Activated T-helper 1 cell treated with anti-CD3 and anti-CD28 coated beads, Interleukin-12 subunit alpha, Interleukin-12 subunit beta, Interleukin-2, Interleukin-4 antibody, amounts not matched to agents 30 ng/mL and 10 ng/mL and 1 ng/mL, durations not matched to agents 14 hours and 24 hours and 36 hours (primary cell): ENCODE data around the gene CPNE6. TPM values are rescaled to one million over a fixed set of nuclear protein-coding genes. Genes with fewer than 3 reads are reported as not detected.

ENCODE experiments used
- DNase-seq: peaks from one replicate; pipeline ENCODE4 v3.0.0; 2021; ENCODE audit warnings: low spot score
- H3K27ac Mint-ChIP-seq: one replicate; pipeline ENCODE4 v1.8.0; 2021; ENCODE audit warnings: mild to moderate bottlenecking, mixed read lengths
- H3K27me3 Mint-ChIP-seq: one replicate; pipeline ENCODE4 v1.8.0; 2022; ENCODE audit warnings: mild to moderate bottlenecking, moderate library complexity, mixed read lengths; ENCODE audit not compliant: insufficient read depth
- H3K36me3 Mint-ChIP-seq: one replicate; pipeline ENCODE4 v1.8.0; 2021; ENCODE audit warnings: low read depth, mixed read lengths
- H3K4me1 Mint-ChIP-seq: one replicate; pipeline ENCODE4 v1.8.0; 2021; ENCODE audit warnings: low read depth, mixed read lengths
- H3K4me3 Mint-ChIP-seq: one replicate; pipeline ENCODE4 v1.8.0; 2021; ENCODE audit warnings: mild to moderate bottlenecking, moderate library complexity, mixed read lengths
- H3K9me3 Mint-ChIP-seq: one replicate; pipeline ENCODE4 v1.8.0; 2021; ENCODE audit warnings: mixed read lengths
- intact Hi-C: fragments of 100-400 bp; cut with micrococcal nuclease; formaldehyde crosslinking; loops from one replicate; pipeline ENCODE4 v1.15.1; 2024
- total RNA-seq: library from RNA; stranded (reverse); gene quantifications from 2 replicates; pipeline ENCODE4 v1.2.3, GENCODE V29; 2022

CPNE6 gene
- total RNA-seq, 1 donor from 2014 or later = not detected

DNA sequence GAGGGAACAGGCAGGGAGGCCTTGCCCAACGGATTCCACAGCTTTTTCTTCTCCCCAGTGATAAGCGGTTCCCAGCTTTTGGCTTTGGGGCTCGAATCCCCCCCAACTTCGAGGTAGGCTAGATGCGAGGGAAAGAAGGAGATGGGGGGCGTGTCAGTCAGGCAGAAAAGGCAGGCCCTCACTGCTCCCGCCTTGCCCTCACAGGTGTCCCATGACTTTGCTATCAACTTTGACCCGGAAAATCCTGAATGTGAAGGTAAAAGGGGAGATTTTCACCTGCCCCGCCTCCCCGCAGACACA is 4.9 kb downstream of the CPNE6 start:
- Mint-ChIP-seq H3K36me3 (no peaks in the 10 kb centered on the region), H3K27ac (no peak overlapping the region), H3K9me3 (no peaks in the 10 kb centered on the region), H3K4me3 (no peak overlapping the region), H3K4me1 (peaks cover 19% of the 10 kb centered on the region), H3K27me3 (peaks cover 4% of the 10 kb centered on the region)
- intact Hi-C loops = no loop called here
- no peak for DNase-seq

GRCh38 chr14:24077086-24077485 is 5.7 kb downstream of the CPNE6 start:
- no peaks in the 10 kb centered on the region for H3K9me3 Mint-ChIP-seq
- H3K27me3 Mint-ChIP-seq = peaks cover 7% of the 10 kb centered on the region
- DNase-seq = no peak
- H3K36me3 Mint-ChIP-seq = no peaks in the 10 kb centered on the region
- intact Hi-C loops = no loop called here
- H3K4me1 Mint-ChIP-seq = peaks cover 23% of the 10 kb centered on the region
- no peak overlapping the region for H3K4me3 Mint-ChIP-seq
- no peak overlapping the region for H3K27ac Mint-ChIP-seq

DNA sequence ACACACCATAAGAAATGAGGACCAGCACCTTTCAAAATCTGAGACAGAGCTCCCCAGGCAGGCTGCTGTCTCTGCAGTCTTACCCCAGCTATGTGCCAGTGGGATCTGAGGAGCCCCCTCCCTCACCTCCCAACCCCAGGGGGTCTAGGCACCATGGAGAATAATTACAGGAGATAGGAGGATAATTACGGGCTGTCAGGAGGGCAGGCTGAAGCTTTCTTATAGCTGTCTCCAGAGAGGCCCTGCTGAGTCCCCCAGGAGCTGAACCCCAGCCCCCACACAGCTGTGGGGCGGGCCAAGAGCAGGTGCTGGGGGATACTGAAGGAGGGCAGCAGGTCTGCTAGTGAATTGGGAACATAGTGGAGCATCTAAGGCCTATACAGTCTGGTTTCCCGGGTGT is 6.8 kb downstream of the CPNE6 start:
- Mint-ChIP-seq H3K4me3 (no peak overlapping the region), H3K36me3 (no peaks in the 10 kb centered on the region), H3K27me3 (peaks cover 11% of the 10 kb centered on the region), H3K27ac (no peak overlapping the region), H3K4me1 (peaks cover 26% of the 10 kb centered on the region), H3K9me3 (no peaks in the 10 kb centered on the region)
- no peak for DNase-seq
- intact Hi-C loops = no loop called here

GRCh38 chr14:24079491-24080141 is 8.3 kb downstream of the CPNE6 start:
- H3K27me3 Mint-ChIP-seq = peaks cover 11% of the 10 kb centered on the region
- intact Hi-C loops = loop anchor here (2.0 kb wide), 1 partner anchor 67 kb away; the partner anchor contains the start of genes PSME2 and RNF31
- no peaks in the 10 kb centered on the region for H3K9me3 Mint-ChIP-seq
- no peak overlapping the region for H3K4me3 Mint-ChIP-seq
- no peaks in the 10 kb centered on the region for H3K36me3 Mint-ChIP-seq
- H3K27ac Mint-ChIP-seq = no peak overlapping the region
- DNase-seq = no peak
- peaks cover 26% of the 10 kb centered on the region for H3K4me1 Mint-ChIP-seq

DNA sequence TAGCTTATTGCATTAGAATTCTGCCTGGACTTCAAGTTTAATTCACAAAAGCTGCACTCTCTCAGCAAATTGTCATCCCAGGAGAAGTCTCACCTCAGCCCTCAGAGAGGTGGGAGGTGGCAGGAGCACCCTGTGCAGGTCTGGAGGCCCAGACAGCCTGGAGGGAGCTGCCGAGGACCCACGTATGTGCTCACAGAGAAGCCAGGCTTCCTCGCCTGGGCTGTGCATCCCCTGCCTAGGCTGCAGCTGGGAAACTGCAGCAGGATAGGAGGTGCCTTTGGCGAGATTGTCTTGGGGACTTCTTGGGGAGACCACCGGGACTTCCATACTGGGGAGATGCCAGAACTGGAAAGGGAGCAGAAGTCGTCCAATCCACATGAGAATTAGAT is 8.8 kb downstream of the CPNE6 start:
- DNase-seq = no peak
- H3K27me3 Mint-ChIP-seq = peaks cover 10% of the 10 kb centered on the region
- peak overlapping the region; percentile 81 for H3K4me3 Mint-ChIP-seq
- intact Hi-C loops = loop anchor here (2.0 kb wide), 1 partner anchor 67 kb away; the partner anchor contains the start of genes PSME2 and RNF31
- H3K4me1 Mint-ChIP-seq = peaks cover 25% of the 10 kb centered on the region
- H3K27ac Mint-ChIP-seq = peak overlapping the region; percentile 6
- H3K36me3 Mint-ChIP-seq = no peaks in the 10 kb centered on the region
- H3K9me3 Mint-ChIP-seq = no peaks in the 10 kb centered on the region

DNA sequence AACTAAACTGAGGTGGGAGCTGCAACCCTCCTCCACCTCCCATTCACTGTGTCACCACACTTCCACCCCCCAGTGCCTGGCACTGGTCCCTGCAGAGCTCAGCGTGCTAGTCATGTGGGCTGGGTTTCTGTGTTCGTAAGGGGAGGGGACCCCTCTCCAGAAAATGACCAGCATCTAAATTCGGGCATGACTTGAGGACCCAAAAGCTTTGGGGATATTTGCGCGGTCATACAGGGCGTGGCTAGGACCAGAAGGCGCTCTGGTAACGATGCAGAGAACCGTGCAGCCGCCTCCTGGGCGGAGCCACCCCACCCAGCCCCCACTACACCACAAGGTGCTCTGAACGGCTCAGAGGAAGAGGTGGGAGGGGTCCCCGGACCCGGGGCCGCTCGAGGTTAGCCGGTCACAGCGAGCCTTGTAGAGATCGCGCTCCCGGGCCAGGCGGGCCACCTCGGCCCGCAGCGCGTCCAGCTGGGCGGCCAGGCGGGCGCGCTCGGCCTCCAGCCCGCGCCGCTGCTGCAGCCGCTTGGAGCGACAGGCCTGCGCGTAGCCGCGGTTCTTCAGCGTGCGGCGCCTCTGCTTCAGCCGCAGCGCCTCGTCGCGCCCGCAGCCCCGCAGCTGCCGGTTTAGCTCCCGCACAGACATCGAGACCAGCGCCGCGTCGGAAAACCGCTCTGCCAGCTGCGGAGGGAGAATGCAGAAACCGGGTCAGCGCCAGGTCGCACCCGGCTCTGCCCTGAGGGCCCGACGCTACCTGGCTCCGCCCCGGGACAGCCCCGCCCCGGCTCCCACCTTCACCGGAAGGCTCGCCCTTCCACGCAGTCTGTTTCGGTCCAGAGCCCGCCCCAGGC is 9.8 kb downstream of the CPNE6 start:
- H3K27ac Mint-ChIP-seq = peak overlapping the region; percentile 50
- H3K9me3 Mint-ChIP-seq = no peaks in the 10 kb centered on the region
- H3K4me1 Mint-ChIP-seq = peaks cover 17% of the 10 kb centered on the region
- intact Hi-C loops = loop anchor here (1.0 to 2.0 kb wide), 5 partner anchors 13 to 66 kb away; partner anchors contain the start of genes DCAF11, NRL, PCK2 and PSME2
- peak overlapping the region; percentile 81 for H3K4me3 Mint-ChIP-seq
- peak; percentile 71 for DNase-seq
- H3K27me3 Mint-ChIP-seq = peaks cover 8% of the 10 kb centered on the region
- H3K36me3 Mint-ChIP-seq = no peaks in the 10 kb centered on the region

- no peaks in the 10 kb centered on the region for H3K9me3 Mint-ChIP-seq
- H3K27me3 Mint-ChIP-seq = peaks cover 8% of the 10 kb centered on the region
- no peak for DNase-seq
- intact Hi-C loops = loop anchor here (1.0 to 2.0 kb wide), 5 partner anchors 13 to 65 kb away; partner anchors contain the start of genes DCAF11, NRL, PCK2 and PSME2
- H3K4me1 Mint-ChIP-seq = peaks cover 17% of the 10 kb centered on the region
- peak overlapping the region; percentile 67 for H3K27ac Mint-ChIP-seq
- H3K4me3 Mint-ChIP-seq = peak overlapping the region; percentile 77
- no peaks in the 10 kb centered on the region for H3K36me3 Mint-ChIP-seq
These were observed 10.4 kb downstream of the CPNE6 start for GRCh38 chr14:24081739-24082211.

- peak overlapping the region; percentile 67 for H3K27ac Mint-ChIP-seq
These were observed 11.2 kb downstream of the CPNE6 start for GRCh38 chr14:24082411-24083080.

DNA sequence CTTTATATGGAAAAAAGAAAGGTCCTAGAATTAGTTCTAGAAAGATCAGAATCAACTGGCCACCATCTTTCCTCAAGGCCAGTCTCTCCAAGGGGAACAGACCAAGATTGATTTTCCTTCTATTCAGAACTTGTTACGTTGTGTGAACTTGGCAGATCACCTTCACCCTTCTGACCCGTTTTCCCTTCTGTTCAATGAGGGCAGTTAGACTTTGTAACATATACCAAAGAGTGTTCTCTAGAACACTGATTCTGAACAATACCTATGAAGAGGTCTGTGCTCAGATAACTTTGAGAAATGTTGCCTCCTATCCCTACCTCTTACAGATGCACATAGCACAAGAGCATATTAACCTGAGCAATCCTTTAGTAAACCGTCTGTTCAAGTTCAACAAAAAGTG is 12.1 kb downstream of the CPNE6 start:
- H3K27ac Mint-ChIP-seq = no peak overlapping the region
- H3K4me1 Mint-ChIP-seq = peaks cover 17% of the 10 kb centered on the region
- H3K36me3 Mint-ChIP-seq = no peaks in the 10 kb centered on the region
- H3K27me3 Mint-ChIP-seq = peaks cover 8% of the 10 kb centered on the region
- intact Hi-C loops = no loop called here
- H3K9me3 Mint-ChIP-seq = no peaks in the 10 kb centered on the region
- no peak overlapping the region for H3K4me3 Mint-ChIP-seq
- DNase-seq = no peak

More at GRCh38 chr14:24082411-24083080, 11.2 kb downstream of the CPNE6 start:
- Mint-ChIP-seq H3K27me3 (peaks cover 8% of the 10 kb centered on the region), H3K4me3 (peak overlapping the region; percentile 77), H3K4me1 (peaks cover 17% of the 10 kb centered on the region), H3K36me3 (no peaks in the 10 kb centered on the region), H3K9me3 (no peaks in the 10 kb centered on the region)
- intact Hi-C loops = no loop called here
- no peak for DNase-seq

GRCh38 chr14:24084440-24084839 is 13.1 kb downstream of the CPNE6 start:
- Mint-ChIP-seq H3K4me1 (peaks cover 17% of the 10 kb centered on the region), H3K27ac (no peak overlapping the region), H3K27me3 (peaks cover 8% of the 10 kb centered on the region), H3K36me3 (no peaks in the 10 kb centered on the region), H3K9me3 (no peaks in the 10 kb centered on the region), H3K4me3 (no peak overlapping the region)
- intact Hi-C loops = no loop called here
- no peak for DNase-seq

DNA sequence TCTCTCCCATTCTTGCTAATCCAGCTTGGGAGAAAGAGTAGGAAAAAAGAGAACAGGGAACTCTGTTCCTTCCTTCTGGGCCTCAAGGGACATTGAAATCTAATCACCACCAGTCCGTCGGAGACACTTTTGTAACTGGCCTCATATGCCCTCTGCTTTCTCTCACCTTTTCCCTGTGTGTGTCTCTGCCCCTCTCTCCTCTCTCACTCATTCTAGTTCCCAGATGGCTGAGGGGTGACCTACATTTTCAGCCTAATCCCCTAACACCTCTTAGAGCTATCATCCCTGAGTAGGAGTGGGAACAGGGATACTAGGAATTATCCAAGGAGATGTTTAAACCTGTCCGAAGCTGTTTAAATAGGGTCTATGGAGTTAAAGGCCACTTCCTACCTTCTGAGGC is 13.9 kb downstream of the CPNE6 start:
- no peak for DNase-seq
- H3K4me1 Mint-ChIP-seq = peaks cover 14% of the 10 kb centered on the region
- intact Hi-C loops = no loop called here
- H3K27ac Mint-ChIP-seq = no peak overlapping the region
- H3K27me3 Mint-ChIP-seq = peaks cover 8% of the 10 kb centered on the region
- H3K4me3 Mint-ChIP-seq = no peak overlapping the region
- no peaks in the 10 kb centered on the region for H3K9me3 Mint-ChIP-seq
- no peaks in the 10 kb centered on the region for H3K36me3 Mint-ChIP-seq

GRCh38 chr14:24086193-24086955 is 15.0 kb downstream of the CPNE6 start:
- H3K9me3 Mint-ChIP-seq = no peaks in the 10 kb centered on the region
- intact Hi-C loops = no loop called here
- no peak for DNase-seq
- H3K27ac Mint-ChIP-seq = no peak overlapping the region
- H3K4me1 Mint-ChIP-seq = peaks cover 12% of the 10 kb centered on the region
- H3K27me3 Mint-ChIP-seq = peaks cover 7% of the 10 kb centered on the region
- no peak overlapping the region for H3K4me3 Mint-ChIP-seq
- no peaks in the 10 kb centered on the region for H3K36me3 Mint-ChIP-seq
